ENCODE results near the gene CTSC. TPM values are rescaled to one million over a fixed set of nuclear protein-coding genes. Genes with fewer than 3 reads are reported as not detected.

The CTSC gene
- 100 to 1,000 TPM in 1 of 2 donors, 10 to 100 TPM in 1; 96.7 to 147 TPM for total RNA-seq

GRCh38 chr11:88337181-88337986 is at the start of gene CTSC:
Gene CTSC, minus strand, starts transcription at chr11:88337736. Its CDS starts 64 bp downstream, at chr11:88337672.
- Histone ChIP-seq H3K4me3 (peak within 1 kb of the TSS; percentile 67), H3K9ac (ENCODE audit: low read depth in 2 of 2, low read length in 2 of 2) (peak within 1 kb of the TSS; percentile 81 to 96), H3K36me3 (no peaks in the 10 kb centered on the region), H3K27ac (peak within 1 kb of the TSS; percentile 82), H3K9me3 (no peaks in the 10 kb centered on the region), H3K4me1 (no peaks in the 10 kb centered on the region), H3K27me3 (no peaks in the 10 kb centered on the region)
- no peak for TF ChIP-seq CTCF (IDR thresholded peaks at IDR 0.05)
- DNase-seq, result peak; percentile 96
- intact Hi-C loops (cut with DNase I), result no loop called here

GRCh38 chr11:88384669-88385005 is 47.1 kb upstream of the CTSC start:
- intact Hi-C loops (cut with DNase I), result no loop called here
- no peak overlapping the region for H3K27ac ChIP-seq

GRCh38 chr11:88384004-88384668 is 46.6 kb upstream of the CTSC start:
- Histone ChIP-seq H3K27ac (no peak overlapping the region), H3K27me3 (no peaks in the 10 kb centered on the region), H3K9me3 (no peaks in the 10 kb centered on the region), H3K4me1 (no peaks in the 10 kb centered on the region), H3K4me3 (no peak overlapping the region), H3K36me3 (no peaks in the 10 kb centered on the region), H3K9ac (ENCODE audit: low read depth in 2 of 2, low read length in 2 of 2) (no peak overlapping the region)
- intact Hi-C loops (cut with DNase I), result no loop called here
- no peak for TF ChIP-seq CTCF (IDR thresholded peaks at IDR 0.05)
- no peak for DNase-seq

More at GRCh38 chr11:88384669-88385005, 47.1 kb upstream of the CTSC start:
- Histone ChIP-seq H3K9ac (ENCODE audit: low read depth in 2 of 2, low read length in 2 of 2) (no peak overlapping the region), H3K9me3 (no peaks in the 10 kb centered on the region), H3K4me1 (no peaks in the 10 kb centered on the region), H3K4me3 (no peak overlapping the region), H3K36me3 (no peaks in the 10 kb centered on the region), H3K27me3 (no peaks in the 10 kb centered on the region)
- DNase-seq, result no peak
- no peak for TF ChIP-seq CTCF (IDR thresholded peaks at IDR 0.05)

- no peak overlapping the region for H3K4me3 ChIP-seq
- DNase-seq, result no peak
- no peak for TF ChIP-seq CTCF (IDR thresholded peaks at IDR 0.05)
- H3K27me3 ChIP-seq, result no peaks in the 10 kb centered on the region
- no peaks in the 10 kb centered on the region for H3K9me3 ChIP-seq
- no peak overlapping the region for H3K9ac ChIP-seq (ENCODE audit: low read depth in 2 of 2, low read length in 2 of 2)
- intact Hi-C loops (cut with DNase I), result no loop called here
- no peak overlapping the region for H3K27ac ChIP-seq
- H3K36me3 ChIP-seq, result no peaks in the 10 kb centered on the region
- no peaks in the 10 kb centered on the region for H3K4me1 ChIP-seq
These were observed 45.9 kb upstream of the CTSC start for GRCh38 chr11:88383447-88383846.

- no peak for DNase-seq
- H3K27ac ChIP-seq, result no peak overlapping the region
- no peak overlapping the region for H3K4me3 ChIP-seq
- H3K9me3 ChIP-seq, result no peaks in the 10 kb centered on the region
- no peak for TF ChIP-seq CTCF (IDR thresholded peaks at IDR 0.05)
- H3K9ac ChIP-seq (ENCODE audit: low read depth in 2 of 2, low read length in 2 of 2), result no peak overlapping the region
- no peaks in the 10 kb centered on the region for H3K36me3 ChIP-seq
- H3K27me3 ChIP-seq, result no peaks in the 10 kb centered on the region
- H3K4me1 ChIP-seq, result no peaks in the 10 kb centered on the region
- intact Hi-C loops (cut with DNase I), result no loop called here
These were observed 41.6 kb upstream of the CTSC start for GRCh38 chr11:88379130-88379529.

Measured in colonic mucosa (tissue), 4 donors.